ENCODE measurements around the gene MYL9.
"Not testable (repeated sequence)": the region's sequence is repeated elsewhere in the genome, so short reads cannot be mapped to it uniquely, and the experiment has no call there.

MYL9 gene

GRCh38 chr20:36549942-36550789 is 8.8 kb downstream of the MYL9 start:
- no peak for DNase-seq

GRCh38 chr20:36550790-36551299 is 9.5 kb downstream of the MYL9 start:
- DNase-seq, result no peak

- DNase-seq, result no peak
Observed at GRCh38 chr20:36555248-36555647, 13.9 kb downstream of the MYL9 start.

DNA sequence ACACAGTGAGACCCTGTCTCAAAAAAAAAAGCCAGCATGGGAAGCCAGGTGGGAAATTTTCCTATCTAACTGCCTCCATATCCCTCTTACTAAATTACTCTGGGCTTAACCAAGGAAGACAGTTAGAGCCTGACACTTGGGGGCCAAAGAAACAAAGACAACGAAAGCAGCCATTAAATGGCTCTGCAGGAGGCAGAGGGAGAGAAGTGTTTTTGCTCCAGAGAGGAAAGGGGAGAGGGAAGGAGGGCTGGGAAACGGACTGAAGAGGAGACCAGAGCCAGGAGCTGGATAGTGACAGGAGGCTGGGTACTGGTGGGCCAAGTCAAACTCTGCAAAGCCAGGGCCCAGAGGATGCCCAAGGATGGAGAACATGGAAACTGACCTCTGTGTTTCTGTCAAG is 21.4 kb downstream of the MYL9 start:
- DNase-seq, result no peak

GRCh38 chr20:36563374-36563773 is 22.1 kb downstream of the MYL9 start:
- no peak for DNase-seq

GRCh38 chr20:36564078-36564725 is 22.9 kb downstream of the MYL9 start:
- not testable (repeated sequence) for DNase-seq

GRCh38 chr20:36564726-36565121 is 23.4 kb downstream of the MYL9 start:
- DNase-seq, result not testable (repeated sequence)

GRCh38 chr20:36565520-36565919 is 24.2 kb downstream of the MYL9 start:
- no peak for DNase-seq

- no peak for DNase-seq
Observed at GRCh38 chr20:36569847-36570429, 28.6 kb downstream of the MYL9 start.

GRCh38 chr20:36571564-36572504 is 30.5 kb downstream of the MYL9 start:
- peak; percentile 38 for DNase-seq

GRCh38 chr20:36572701-36573102 is 31.4 kb downstream of the MYL9 start:
- DNase-seq, result peak; percentile 80

DNA sequence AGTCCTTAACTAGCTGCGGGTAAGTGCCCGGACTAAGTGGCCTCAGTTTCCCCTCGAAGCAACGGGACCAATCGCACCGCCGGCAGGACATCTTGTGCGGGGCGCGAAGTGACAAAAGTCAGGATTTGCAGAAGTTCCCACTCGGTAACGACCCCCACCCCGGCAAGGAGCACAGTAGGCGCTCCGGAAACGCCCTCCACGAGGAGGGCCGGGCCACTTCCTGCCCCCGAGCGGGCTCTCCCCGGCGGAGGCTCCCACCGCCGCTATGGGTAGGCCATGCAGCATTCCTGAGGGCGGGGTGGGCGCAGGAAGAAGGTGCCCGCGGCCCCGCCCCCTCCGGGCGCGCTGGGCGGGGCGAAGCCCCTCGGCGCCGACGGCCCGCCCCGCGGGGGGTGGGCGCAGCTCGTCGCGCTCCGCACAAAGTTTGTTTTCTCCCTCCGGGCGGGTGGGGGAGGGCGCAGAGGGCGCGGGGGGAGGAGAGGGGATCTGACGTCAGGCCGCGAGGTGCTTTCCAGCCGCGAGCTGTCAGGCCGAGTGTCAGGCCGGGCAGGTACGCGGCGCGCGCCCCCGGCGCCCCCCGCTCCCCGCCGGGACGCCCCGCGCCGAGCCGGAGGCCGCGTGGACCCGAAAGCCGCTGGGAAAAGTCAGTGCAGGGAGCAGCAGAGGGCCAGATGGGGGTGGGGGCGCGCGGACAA is 31.9 kb downstream of the MYL9 start, which contains the start of gene TGIF2:
TGIF2 (plus strand) TSS at position 495 of the 695 bp plus-strand sequence. CDS start 5,178 bp downstream, outside the sequence.
- DNase-seq, result peak; percentile 92

DNA sequence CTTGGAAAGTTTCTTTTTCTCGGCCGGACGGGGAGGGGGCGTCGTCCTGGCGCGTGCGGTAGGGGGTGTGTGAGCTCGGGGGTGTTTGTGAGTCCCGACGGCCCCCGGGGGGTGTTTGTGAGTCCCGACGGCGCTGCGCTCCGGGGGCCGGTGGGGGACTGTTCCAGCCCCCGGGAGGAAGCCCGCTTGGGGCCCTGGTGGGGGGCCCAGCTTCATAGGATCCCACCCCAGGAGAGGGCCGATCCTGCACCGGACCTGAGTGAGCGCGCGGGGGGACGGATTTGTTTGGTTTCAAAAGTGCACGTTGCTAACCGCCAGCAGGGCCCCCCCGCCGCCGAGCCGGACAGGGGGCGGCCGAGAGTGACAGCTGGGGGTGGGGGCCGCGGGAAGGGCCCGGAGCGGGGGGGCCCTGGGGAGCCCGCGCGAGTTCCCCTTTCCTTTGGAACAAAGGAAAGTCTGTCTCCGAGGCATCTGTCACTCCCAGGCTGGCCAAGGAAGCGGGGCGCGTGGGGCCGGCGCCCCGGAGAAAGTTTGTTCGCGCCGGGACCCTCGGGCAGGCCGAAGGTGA is 32.6 kb downstream of the MYL9 start:
- DNase-seq, result peak; percentile 53

GRCh38 chr20:36574366-36575135 is 33.2 kb downstream of the MYL9 start:
- peak; percentile 63 for DNase-seq

- no peak for DNase-seq
Observed at GRCh38 chr20:36576081-36576445, 34.7 kb downstream of the MYL9 start.

- DNase-seq, result no peak
Observed at GRCh38 chr20:36578356-36579041, 37.2 kb downstream of the MYL9 start.

DNA sequence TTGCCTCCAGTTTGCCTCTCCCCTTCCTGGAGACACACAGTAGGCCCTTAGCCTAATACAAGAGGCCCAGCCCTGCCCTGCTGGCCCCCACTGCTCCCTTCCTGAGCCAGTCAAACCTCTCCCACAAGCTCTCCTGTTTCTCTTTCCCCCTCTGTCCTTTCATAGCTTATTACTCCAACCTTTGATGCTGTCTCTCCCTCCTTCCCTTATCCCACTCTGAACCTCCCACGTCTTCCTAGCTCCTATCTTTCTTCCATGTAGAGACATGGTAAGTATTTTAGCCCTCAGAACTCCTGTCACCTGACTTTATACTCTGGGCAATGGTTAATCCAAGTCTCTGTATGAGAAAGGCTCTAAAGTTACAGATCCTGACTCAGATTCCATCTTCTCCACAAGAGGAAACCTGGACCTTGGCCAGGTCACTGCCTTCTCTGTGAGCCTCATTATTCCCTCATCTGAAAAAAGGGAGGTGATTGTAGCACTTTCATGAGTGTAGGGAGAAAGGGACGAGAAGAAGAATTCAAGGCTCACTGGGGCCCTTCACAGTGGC is 38.8 kb downstream of the MYL9 start:
- DNase-seq, result no peak

- peak; percentile 45 for DNase-seq
Observed at GRCh38 chr20:36582322-36582721, 41.0 kb downstream of the MYL9 start.

DNA sequence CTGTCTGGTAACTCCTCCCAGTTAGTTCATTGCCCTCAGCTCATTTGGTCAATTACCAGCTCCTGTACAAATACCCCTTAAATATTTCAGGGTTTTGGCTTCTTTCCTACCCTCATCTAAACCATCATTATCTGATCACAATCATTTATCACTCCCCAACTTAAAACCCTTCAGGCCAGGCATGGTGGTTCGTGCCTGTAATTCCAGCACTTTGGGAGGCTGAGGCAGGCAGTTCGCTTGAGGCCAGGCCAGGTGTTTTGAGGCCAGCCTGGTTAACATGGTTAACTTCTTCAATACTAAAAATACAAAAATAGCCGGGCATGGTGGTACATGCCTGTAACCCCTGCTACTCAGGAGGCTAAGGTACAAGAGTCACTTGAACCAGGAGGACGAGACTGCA is 41.5 kb downstream of the MYL9 start:
- no peak for DNase-seq

GRCh38 chr20:36584018-36584481 is 42.7 kb downstream of the MYL9 start:
- DNase-seq, result no peak
